Measurements from ENCODE around the gene DAB2IP.

The DAB2IP gene

GRCh38 chr9:121662359-121662758, 10.9 kb downstream of the DAB2IP start:
- no peak for DNase-seq (ENCODE audit: extremely low read depth, low read depth)
- no peak for TF ChIP-seq CTCF (IDR thresholded peaks at IDR 0.05; ENCODE audit: low read depth, low read length, missing control alignments)
- H3K4me3 ChIP-seq (replicated peaks; ENCODE audit: low read depth, low read length), result no peak overlapping the region

- DNase-seq (ENCODE audit: extremely low read depth, low read depth), result no peak
- no peak overlapping the region for H3K4me3 ChIP-seq (replicated peaks; ENCODE audit: low read depth, low read length)
- TF ChIP-seq CTCF (IDR thresholded peaks at IDR 0.05; ENCODE audit: low read depth, low read length, missing control alignments), result no peak
Observed at GRCh38 chr9:121662891-121663580, 11.6 kb downstream of the DAB2IP start.

GRCh38 chr9:121663591-121663990, 12.2 kb downstream of the DAB2IP start:
- TF ChIP-seq CTCF (IDR thresholded peaks at IDR 0.05; ENCODE audit: low read depth, low read length, missing control alignments), result no peak
- H3K4me3 ChIP-seq (replicated peaks; ENCODE audit: low read depth, low read length), result no peak overlapping the region
- DNase-seq (ENCODE audit: extremely low read depth, low read depth), result no peak

- no peak for DNase-seq (ENCODE audit: extremely low read depth, low read depth)
- no peak overlapping the region for H3K4me3 ChIP-seq (replicated peaks; ENCODE audit: low read depth, low read length)
- no peak for TF ChIP-seq CTCF (IDR thresholded peaks at IDR 0.05; ENCODE audit: low read depth, low read length, missing control alignments)
Observed at GRCh38 chr9:121666294-121666693, 14.9 kb downstream of the DAB2IP start.

GRCh38 chr9:121667214-121667613, 15.8 kb downstream of the DAB2IP start:
- H3K4me3 ChIP-seq (replicated peaks; ENCODE audit: low read depth, low read length), result no peak overlapping the region
- TF ChIP-seq CTCF (IDR thresholded peaks at IDR 0.05; ENCODE audit: low read depth, low read length, missing control alignments), result no peak

GRCh38 chr9:121667890-121668289, 16.5 kb downstream of the DAB2IP start:
- TF ChIP-seq CTCF (IDR thresholded peaks at IDR 0.05; ENCODE audit: low read depth, low read length, missing control alignments), result no peak
- no peak for DNase-seq (ENCODE audit: extremely low read depth, low read depth)
- no peak overlapping the region for H3K4me3 ChIP-seq (replicated peaks; ENCODE audit: low read depth, low read length)

More at GRCh38 chr9:121667214-121667613, 15.8 kb downstream of the DAB2IP start:
- no peak for DNase-seq (ENCODE audit: extremely low read depth, low read depth)

GRCh38 chr9:121670431-121670830, 19.0 kb downstream of the DAB2IP start:
- no peak overlapping the region for H3K4me3 ChIP-seq (replicated peaks; ENCODE audit: low read depth, low read length)
- DNase-seq (ENCODE audit: extremely low read depth, low read depth), result no peak
- TF ChIP-seq CTCF (IDR thresholded peaks at IDR 0.05; ENCODE audit: low read depth, low read length, missing control alignments), result no peak
